GM08714 (cell line): ENCODE measurements around the gene SDR42E2.

Source experiments
- H3K4me3 ChIP-seq: fragments of 200-500 bp; sonication (Bioruptor generic); 2 replicates; pipeline ENCODE4 v1.5.1; 2014; ENCODE audit warnings: mild to moderate bottlenecking, low read length, inconsistent platforms
- ZNF274 ChIP-seq: IDR thresholded peaks from 2 replicates; pipeline ENCODE4 v1.6.1; 2012; ENCODE audit warnings: mild to moderate bottlenecking, low read depth, low read length

The SDR42E2 gene

GRCh38 chr16:22177968-22178930, 15.9 kb downstream of the SDR42E2 start:
- no peak for TF ChIP-seq ZNF274
- no peak overlapping the region for H3K4me3 ChIP-seq

DNA sequence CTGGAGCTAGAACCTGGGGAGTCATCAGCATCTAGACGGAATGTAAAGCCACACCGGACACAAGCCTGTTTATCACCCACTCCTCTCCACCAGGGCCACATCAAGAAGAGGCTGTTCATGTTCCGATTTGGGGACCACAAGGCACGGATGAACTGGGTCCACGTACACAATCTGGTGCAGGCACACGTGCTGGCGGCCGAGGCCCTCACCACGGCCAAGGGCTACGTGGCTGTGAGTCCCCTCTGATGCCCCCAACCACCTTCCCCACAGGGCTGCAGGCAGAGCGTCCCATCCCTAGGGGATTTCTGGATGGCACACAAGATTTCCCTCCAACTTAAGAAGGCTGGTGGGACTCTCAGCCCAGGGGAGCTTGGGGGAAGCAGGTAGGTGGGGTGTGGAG, 19.1 kb downstream of the SDR42E2 start:
- H3K4me3 ChIP-seq: no peak overlapping the region
- TF ChIP-seq ZNF274: no peak

GRCh38 chr16:22181843-22182242, 19.5 kb downstream of the SDR42E2 start:
- no peak overlapping the region for H3K4me3 ChIP-seq

GRCh38 chr16:22183335-22183734, 21.0 kb downstream of the SDR42E2 start:
- TF ChIP-seq ZNF274: no peak
- H3K4me3 ChIP-seq: no peak overlapping the region

More at GRCh38 chr16:22181843-22182242, 19.5 kb downstream of the SDR42E2 start:
- TF ChIP-seq ZNF274: no peak

GRCh38 chr16:22183901-22184614, 21.8 kb downstream of the SDR42E2 start:
- no peak for TF ChIP-seq ZNF274
- no peak overlapping the region for H3K4me3 ChIP-seq

DNA sequence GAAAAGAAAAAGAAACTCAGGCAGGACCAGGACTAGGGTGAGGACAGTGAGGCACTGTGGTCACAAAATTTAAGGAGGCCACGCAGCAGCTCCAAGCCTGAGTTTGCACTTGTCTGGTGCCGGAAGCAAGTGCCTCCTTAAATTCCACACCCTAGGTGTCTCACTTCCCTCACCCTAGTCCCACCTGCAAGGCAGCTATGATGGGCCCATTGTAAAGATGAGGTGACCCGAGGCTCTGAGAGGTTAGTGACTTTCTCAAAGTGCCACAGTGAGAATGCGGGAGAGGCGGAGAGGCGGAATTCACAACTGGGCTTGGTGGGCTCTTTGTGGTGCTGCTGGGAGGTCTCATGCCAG, 22.3 kb downstream of the SDR42E2 start:
- TF ChIP-seq ZNF274: no peak
- H3K4me3 ChIP-seq: no peak overlapping the region

DNA sequence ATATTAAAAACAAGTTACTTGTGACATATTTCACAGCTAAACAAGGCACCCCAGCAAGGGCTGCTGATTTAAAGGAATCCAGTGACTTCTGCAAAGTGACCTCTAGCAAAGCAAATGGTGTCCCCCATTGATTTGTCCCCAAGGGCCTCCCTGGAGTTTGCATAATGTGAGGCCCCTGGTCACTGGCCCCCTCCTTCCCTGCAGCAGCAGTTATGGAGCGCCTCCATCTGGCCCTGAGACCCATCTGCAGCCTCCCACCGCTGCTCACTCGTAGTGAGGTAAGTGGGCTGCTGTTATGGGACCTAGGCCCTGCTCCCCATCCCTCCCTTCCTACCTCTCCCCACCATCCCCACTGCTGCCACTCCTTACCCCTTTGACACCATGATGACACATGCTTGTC, 24.2 kb downstream of the SDR42E2 start:
- no peak for TF ChIP-seq ZNF274
- H3K4me3 ChIP-seq: no peak overlapping the region

GRCh38 chr16:22188267-22188594, 25.9 kb downstream of the SDR42E2 start:
- TF ChIP-seq ZNF274: no peak

GRCh38 chr16:22188595-22189442, 26.5 kb downstream of the SDR42E2 start:
- no peak overlapping the region; the same call in 1 of the 2 replicates for H3K4me3 ChIP-seq
- TF ChIP-seq ZNF274: no peak

More at GRCh38 chr16:22188267-22188594, 25.9 kb downstream of the SDR42E2 start:
- H3K4me3 ChIP-seq: no peak overlapping the region

- peak overlapping the region; percentile 60; the same call in 1 of the 2 replicates for H3K4me3 ChIP-seq
- TF ChIP-seq ZNF274: no peak
Observed at GRCh38 chr16:22189473-22190080, 27.3 kb downstream of the SDR42E2 start.

GRCh38 chr16:22190081-22190775, 27.9 kb downstream of the SDR42E2 start:
- no peak for TF ChIP-seq ZNF274

DNA sequence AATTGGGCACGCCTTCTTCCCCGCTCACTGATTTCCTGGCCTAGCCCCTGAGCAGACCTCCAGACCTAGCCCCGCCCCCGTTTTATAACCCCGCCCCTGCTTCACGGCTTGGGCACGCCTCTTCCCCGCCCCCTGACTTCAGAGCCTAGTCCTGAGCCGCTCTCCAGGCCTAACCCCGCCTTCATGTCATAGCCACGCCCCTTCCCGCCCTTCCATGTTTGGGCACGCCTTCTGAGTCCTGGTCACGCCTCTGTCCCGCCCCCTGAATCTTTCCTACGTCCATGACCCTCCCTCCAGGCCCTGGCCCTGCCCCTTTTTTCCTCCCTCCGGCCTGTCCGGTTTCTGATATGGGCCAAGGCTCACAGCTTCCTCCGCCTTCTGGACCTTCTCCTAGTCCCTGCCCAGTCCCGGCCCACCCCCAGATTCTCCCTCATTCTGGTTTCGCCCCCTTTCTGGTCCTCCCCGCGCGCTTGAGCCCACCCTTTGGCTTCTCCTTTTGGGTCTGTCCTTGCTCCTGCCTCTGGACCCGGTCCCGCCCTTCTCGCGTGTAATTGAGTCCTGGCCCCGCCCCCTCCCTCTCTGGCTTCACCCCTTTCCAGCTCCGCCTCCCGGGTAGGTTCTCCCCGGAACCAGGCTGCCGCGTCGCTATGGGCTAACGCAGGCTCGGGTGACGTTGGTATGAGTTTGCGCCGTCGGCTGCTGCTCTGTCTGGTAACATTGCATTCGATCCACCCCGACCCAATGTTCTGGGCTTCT, 28.6 kb downstream of the SDR42E2 start:
- no peak for TF ChIP-seq ZNF274
- H3K4me3 ChIP-seq: peak overlapping the region; percentile 74

More at GRCh38 chr16:22190081-22190775, 27.9 kb downstream of the SDR42E2 start:
- peak overlapping the region; percentile 60; the same call in 1 of the 2 replicates for H3K4me3 ChIP-seq

- TF ChIP-seq ZNF274: no peak
- peak overlapping the region; percentile 74 for H3K4me3 ChIP-seq
Observed at GRCh38 chr16:22191532-22192260, 29.4 kb downstream of the SDR42E2 start.
